ENCODE results near the gene COMMD7. TPM values are rescaled to one million over a fixed set of nuclear protein-coding genes. Genes with fewer than 3 reads are reported as not detected.

COMMD7 gene
- total RNA-seq, 2 experiments from 2014 or later: 20.5 to 22.2 TPM

GRCh38 chr20:32664012-32664677 is 79.1 kb downstream of the COMMD7 start:
- no peak overlapping the region for H3K4me2 ChIP-seq (ENCODE audit: low read length)
- DNase-seq (ENCODE audit: low spot score): no peak
- H3K9me2 ChIP-seq (ENCODE audit: insufficient read depth, low read length): no peaks in the 10 kb centered on the region
- peaks cover 38% of the 10 kb centered on the region for H3K4me1 ChIP-seq (ENCODE audit: insufficient read depth, low read length, poor library complexity, severe bottlenecking)
- BruUV-seq (replicated peaks): no TSS peak
- H4K20me1 ChIP-seq (ENCODE audit: insufficient read depth, low read length): no peaks in the 10 kb centered on the region
- 0 out of 2 replicates have a peak, but pooled peaks cover 11% of the 10 kb centered on the region for H3K9me3 ChIP-seq (ENCODE audit: low read length)
- no peak overlapping the region for H3K4me3 ChIP-seq (ENCODE audit: low read depth, low read length, poor library complexity, severe bottlenecking)
- peak overlapping the region; percentile 39; the same call in 1 of the 2 replicates for H2AFZ ChIP-seq (ENCODE audit: low read length)
- H3K27ac ChIP-seq (ENCODE audit: low read depth, low read length, poor library complexity, severe bottlenecking): no peak overlapping the region
- POLR2A ChIA-PET: interaction anchor here (2.2 kb wide), 1 partner anchor 9 kb away, joined by 9 read pairs; the partner anchor contains the start of gene C20orf203
- CTCF ChIA-PET (ENCODE audit: unreplicated experiment): no interaction called here
- intact Hi-C loops (cut with micrococcal nuclease; ENCODE audit: unreplicated experiment): no loop called here
- H3K36me3 ChIP-seq (ENCODE audit: insufficient read depth, low read length): no peaks in the 10 kb centered on the region
- TF ChIP-seq EZH2phosphoT487 (IDR thresholded peaks at IDR 0.05; ENCODE audit: borderline replicate concordance, low read depth, low read length): no peak
- TF ChIP-seq CTCF (conservative IDR thresholded peaks at IDR 0.05; ENCODE audit: low read length): no peak
- no peaks in the 10 kb centered on the region for H3K79me2 ChIP-seq (ENCODE audit: insufficient read depth, low read depth, low read length)

- ChIA-PET POLR2A (interaction anchor here (2.2 kb wide), 1 partner anchor 10 kb away, joined by 9 read pairs; the partner anchor contains the start of gene C20orf203), CTCF (ENCODE audit: unreplicated experiment) (no interaction called here)
- H3K27ac ChIP-seq (ENCODE audit: low read depth, low read length, poor library complexity, severe bottlenecking): no peak overlapping the region
- TF ChIP-seq CTCF (conservative IDR thresholded peaks at IDR 0.05; ENCODE audit: low read length) (no peak), EZH2phosphoT487 (IDR thresholded peaks at IDR 0.05; ENCODE audit: borderline replicate concordance, low read depth, low read length) (no peak)
- H3K79me2 ChIP-seq (ENCODE audit: insufficient read depth, low read depth, low read length): no peaks in the 10 kb centered on the region
- H3K4me1 ChIP-seq (ENCODE audit: insufficient read depth, low read length, poor library complexity, severe bottlenecking): peaks cover 33% of the 10 kb centered on the region
- H3K4me2 ChIP-seq (ENCODE audit: low read length): no peak overlapping the region
- H3K36me3 ChIP-seq (ENCODE audit: insufficient read depth, low read length): no peaks in the 10 kb centered on the region
- no peak for DNase-seq (ENCODE audit: low spot score)
- peak overlapping the region; percentile 39; the same call in 1 of the 2 replicates for H2AFZ ChIP-seq (ENCODE audit: low read length)
- intact Hi-C loops (cut with micrococcal nuclease; ENCODE audit: unreplicated experiment): no loop called here
- no peaks in the 10 kb centered on the region for H4K20me1 ChIP-seq (ENCODE audit: insufficient read depth, low read length)
- H3K9me2 ChIP-seq (ENCODE audit: insufficient read depth, low read length): no peaks in the 10 kb centered on the region
- BruUV-seq (replicated peaks): no TSS peak
- H3K9me3 ChIP-seq (ENCODE audit: low read length): 0 out of 2 replicates have a peak, but pooled peaks cover 11% of the 10 kb centered on the region
- no peak overlapping the region for H3K4me3 ChIP-seq (ENCODE audit: low read depth, low read length, poor library complexity, severe bottlenecking)
Observed at GRCh38 chr20:32663335-32664011, 79.8 kb downstream of the COMMD7 start.
